ENCODE measurements around the gene TENT4B. TPM values are rescaled to one million over a fixed set of nuclear protein-coding genes. Genes with fewer than 3 reads are reported as not detected.

TENT4B gene
- total RNA-seq, 1 donor from 2014 or later = 16.8 TPM

- Mint-ChIP-seq H3K27me3 (ENCODE audit: low read depth) (no peaks in the 10 kb centered on the region), H3K4me1 (ENCODE audit: low read depth) (peaks cover 4% of the 10 kb centered on the region), H3K9me3 (no peaks in the 10 kb centered on the region), H3K36me3 (ENCODE audit: low read depth) (no peaks in the 10 kb centered on the region), H3K4me3 (ENCODE audit: low read depth) (no peak overlapping the region), H3K27ac (no peak overlapping the region)
- intact Hi-C loops (cut with micrococcal nuclease) = no loop called here
- DNase-seq (ENCODE audit: low spot score) = no peak
Measured at GRCh38 chr16:50190292-50190691, 37.2 kb downstream of the TENT4B start.

- Mint-ChIP-seq H3K27ac (no peak overlapping the region), H3K9me3 (no peaks in the 10 kb centered on the region), H3K4me1 (ENCODE audit: low read depth) (peaks cover 22% of the 10 kb centered on the region), H3K36me3 (ENCODE audit: low read depth) (no peaks in the 10 kb centered on the region), H3K27me3 (ENCODE audit: low read depth) (no peaks in the 10 kb centered on the region), H3K4me3 (ENCODE audit: low read depth) (no peak overlapping the region)
- DNase-seq (ENCODE audit: low spot score) = no peak
- intact Hi-C loops (cut with micrococcal nuclease) = no loop called here
Measured at GRCh38 chr16:50192386-50193050, 39.4 kb downstream of the TENT4B start.

- no peak overlapping the region for H3K27ac Mint-ChIP-seq
- intact Hi-C loops (cut with micrococcal nuclease) = no loop called here
- H3K9me3 Mint-ChIP-seq = no peaks in the 10 kb centered on the region
- no peaks in the 10 kb centered on the region for H3K36me3 Mint-ChIP-seq (ENCODE audit: low read depth)
- no peak overlapping the region for H3K4me3 Mint-ChIP-seq (ENCODE audit: low read depth)
- peaks cover 25% of the 10 kb centered on the region for H3K4me1 Mint-ChIP-seq (ENCODE audit: low read depth)
- no peak for DNase-seq (ENCODE audit: low spot score)
- H3K27me3 Mint-ChIP-seq (ENCODE audit: low read depth) = no peaks in the 10 kb centered on the region
Measured at GRCh38 chr16:50193594-50193993, 40.5 kb downstream of the TENT4B start.

GRCh38 chr16:50195276-50195675 is 42.2 kb downstream of the TENT4B start:
- no peak for DNase-seq (ENCODE audit: low spot score)
- Mint-ChIP-seq H3K4me1 (ENCODE audit: low read depth) (peaks cover 31% of the 10 kb centered on the region), H3K9me3 (no peaks in the 10 kb centered on the region), H3K4me3 (ENCODE audit: low read depth) (no peak overlapping the region), H3K27me3 (ENCODE audit: low read depth) (no peaks in the 10 kb centered on the region), H3K36me3 (ENCODE audit: low read depth) (no peaks in the 10 kb centered on the region), H3K27ac (no peak overlapping the region)
- intact Hi-C loops (cut with micrococcal nuclease) = loop anchor here (5.0 kb wide), 1 partner anchor 33 kb away; no protein-coding TSS in a partner anchor

GRCh38 chr16:50195756-50196155 is 42.6 kb downstream of the TENT4B start:
- Mint-ChIP-seq H3K27me3 (ENCODE audit: low read depth) (no peaks in the 10 kb centered on the region), H3K4me3 (ENCODE audit: low read depth) (no peak overlapping the region), H3K36me3 (ENCODE audit: low read depth) (no peaks in the 10 kb centered on the region), H3K9me3 (no peaks in the 10 kb centered on the region), H3K27ac (no peak overlapping the region), H3K4me1 (ENCODE audit: low read depth) (peaks cover 31% of the 10 kb centered on the region)
- DNase-seq (ENCODE audit: low spot score) = no peak
- intact Hi-C loops (cut with micrococcal nuclease) = loop anchor here (5.0 kb wide), 1 partner anchor 33 kb away; no protein-coding TSS in a partner anchor

- no peaks in the 10 kb centered on the region for H3K36me3 Mint-ChIP-seq (ENCODE audit: low read depth)
- DNase-seq (ENCODE audit: low spot score) = no peak
- peaks cover 40% of the 10 kb centered on the region for H3K4me1 Mint-ChIP-seq (ENCODE audit: low read depth)
- H3K27me3 Mint-ChIP-seq (ENCODE audit: low read depth) = no peaks in the 10 kb centered on the region
- H3K27ac Mint-ChIP-seq = no peak overlapping the region
- H3K9me3 Mint-ChIP-seq = no peaks in the 10 kb centered on the region
- H3K4me3 Mint-ChIP-seq (ENCODE audit: low read depth) = no peak overlapping the region
- intact Hi-C loops (cut with micrococcal nuclease) = loop anchor here (5.0 kb wide), 1 partner anchor 35 kb away; no protein-coding TSS in a partner anchor
Measured at GRCh38 chr16:50197582-50197981, 44.5 kb downstream of the TENT4B start.

- no peak for DNase-seq (ENCODE audit: low spot score)
- peaks cover 51% of the 10 kb centered on the region for H3K4me1 Mint-ChIP-seq (ENCODE audit: low read depth)
- H3K27ac Mint-ChIP-seq = no peak overlapping the region
- no peaks in the 10 kb centered on the region for H3K36me3 Mint-ChIP-seq (ENCODE audit: low read depth)
- intact Hi-C loops (cut with micrococcal nuclease) = loop anchor here (5.0 kb wide), 1 partner anchor 37 kb away; no protein-coding TSS in a partner anchor
- no peaks in the 10 kb centered on the region for H3K27me3 Mint-ChIP-seq (ENCODE audit: low read depth)
- no peaks in the 10 kb centered on the region for H3K9me3 Mint-ChIP-seq
- no peak overlapping the region for H3K4me3 Mint-ChIP-seq (ENCODE audit: low read depth)
Measured at GRCh38 chr16:50198802-50199403, 45.8 kb downstream of the TENT4B start.

GRCh38 chr16:50201787-50202186 is 48.7 kb downstream of the TENT4B start:
- Mint-ChIP-seq H3K4me1 (ENCODE audit: low read depth) (peaks cover 34% of the 10 kb centered on the region), H3K27me3 (ENCODE audit: low read depth) (no peaks in the 10 kb centered on the region), H3K4me3 (ENCODE audit: low read depth) (no peak overlapping the region), H3K36me3 (ENCODE audit: low read depth) (no peaks in the 10 kb centered on the region), H3K9me3 (no peaks in the 10 kb centered on the region), H3K27ac (no peak overlapping the region)
- DNase-seq (ENCODE audit: low spot score) = no peak
- intact Hi-C loops (cut with micrococcal nuclease) = loop anchor here (2.0 kb wide), 1 partner anchor 49 kb away; the partner anchor contains the start of gene TENT4B

- Mint-ChIP-seq H3K4me1 (ENCODE audit: low read depth) (peaks cover 29% of the 10 kb centered on the region), H3K27me3 (ENCODE audit: low read depth) (no peaks in the 10 kb centered on the region), H3K27ac (no peak overlapping the region), H3K36me3 (ENCODE audit: low read depth) (no peaks in the 10 kb centered on the region), H3K9me3 (no peaks in the 10 kb centered on the region), H3K4me3 (ENCODE audit: low read depth) (no peak overlapping the region)
- intact Hi-C loops (cut with micrococcal nuclease) = loop anchor here (2.0 kb wide), 1 partner anchor 50 kb away; the partner anchor contains the start of gene TENT4B
- DNase-seq (ENCODE audit: low spot score) = no peak
Measured at GRCh38 chr16:50202926-50203624, 50.0 kb downstream of the TENT4B start.

GRCh38 chr16:50203681-50204080 is 50.6 kb downstream of the TENT4B start:
- H3K9me3 Mint-ChIP-seq = no peaks in the 10 kb centered on the region
- no peak overlapping the region for H3K27ac Mint-ChIP-seq
- no peak overlapping the region for H3K4me3 Mint-ChIP-seq (ENCODE audit: low read depth)
- H3K4me1 Mint-ChIP-seq (ENCODE audit: low read depth) = peaks cover 27% of the 10 kb centered on the region
- no peaks in the 10 kb centered on the region for H3K36me3 Mint-ChIP-seq (ENCODE audit: low read depth)
- no peak for DNase-seq (ENCODE audit: low spot score)
- intact Hi-C loops (cut with micrococcal nuclease) = loop anchor here (2.0 kb wide), 1 partner anchor 51 kb away; the partner anchor contains the start of gene TENT4B
- no peaks in the 10 kb centered on the region for H3K27me3 Mint-ChIP-seq (ENCODE audit: low read depth)

- DNase-seq (ENCODE audit: low spot score) = no peak
- no peaks in the 10 kb centered on the region for H3K36me3 Mint-ChIP-seq (ENCODE audit: low read depth)
- no peak overlapping the region for H3K27ac Mint-ChIP-seq
- H3K27me3 Mint-ChIP-seq (ENCODE audit: low read depth) = no peaks in the 10 kb centered on the region
- intact Hi-C loops (cut with micrococcal nuclease) = no loop called here
- peaks cover 21% of the 10 kb centered on the region for H3K4me1 Mint-ChIP-seq (ENCODE audit: low read depth)
- H3K9me3 Mint-ChIP-seq = no peaks in the 10 kb centered on the region
- no peak overlapping the region for H3K4me3 Mint-ChIP-seq (ENCODE audit: low read depth)
Measured at GRCh38 chr16:50204453-50205108, 51.5 kb downstream of the TENT4B start.

- Mint-ChIP-seq H3K36me3 (ENCODE audit: low read depth) (peaks cover 3% of the 10 kb centered on the region), H3K9me3 (no peaks in the 10 kb centered on the region), H3K4me3 (ENCODE audit: low read depth) (no peak overlapping the region), H3K27ac (no peak overlapping the region), H3K4me1 (ENCODE audit: low read depth) (peaks cover 22% of the 10 kb centered on the region), H3K27me3 (ENCODE audit: low read depth) (no peaks in the 10 kb centered on the region)
- intact Hi-C loops (cut with micrococcal nuclease) = no loop called here
- no peak for DNase-seq (ENCODE audit: low spot score)
Measured at GRCh38 chr16:50207652-50208051, 54.5 kb downstream of the TENT4B start.

Data from activated T-helper 2 cell treated with anti-CD3 and anti-CD28 coated beads, Interferon-gamma antibody, Interleukin-2, Interleukin-4, amounts not matched to agents 10 μg/mL and 5 μg/mL and 100 μg/mL, durations not matched to agents 14 hours and 24 hours and 36 hours (primary cell).